Measurements from ENCODE around the gene ADAP1. TPM values are rescaled to one million over a fixed set of nuclear protein-coding genes. Genes with fewer than 3 reads are reported as not detected.
A peak's percentile ranks its signal among the peaks of the same experiment; 100 is the strongest.

Gene ADAP1
- total and polyA plus RNA-seq, 9 donors = 0.52 to 16.4 (median 3.5) TPM

DNA sequence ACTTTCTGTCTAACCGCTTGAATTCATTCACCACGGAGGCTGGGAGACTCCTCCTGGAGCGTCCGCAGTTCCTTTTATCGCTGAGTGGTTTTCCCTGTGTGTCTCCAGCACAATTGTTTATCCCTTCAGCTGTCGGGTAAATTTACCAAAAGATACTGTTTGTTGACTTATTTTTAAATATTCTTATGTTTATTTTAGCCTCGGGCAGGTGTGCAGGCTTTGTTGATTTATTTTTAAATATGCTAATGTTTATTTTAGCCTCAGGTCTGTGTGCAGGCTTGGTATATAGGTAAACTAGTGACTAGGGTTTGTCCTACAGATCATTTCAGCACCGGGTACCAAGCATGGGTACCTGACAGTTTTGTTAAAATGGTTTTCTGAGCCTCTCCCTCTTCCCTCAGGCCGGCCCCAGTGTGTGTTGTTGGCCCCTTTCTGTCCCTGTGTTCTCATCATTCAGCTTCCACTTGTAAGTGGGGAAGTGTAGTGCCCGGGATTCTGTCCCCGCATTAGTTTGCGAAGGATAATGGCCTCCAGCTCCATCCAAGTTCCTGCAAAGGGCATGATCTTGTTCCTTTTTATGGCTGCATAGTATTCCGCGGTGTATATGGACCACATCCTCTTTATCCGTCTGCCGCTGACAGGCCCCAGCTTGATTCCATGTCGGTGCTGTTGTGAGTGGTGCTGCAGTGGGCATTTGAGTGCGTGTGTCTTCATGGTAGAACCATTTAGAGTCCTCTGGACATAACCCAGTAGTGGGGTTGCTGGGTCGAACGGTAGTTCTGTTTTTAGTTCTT lies 72.8 kb downstream of the ADAP1 start:
- H3K36me3 ChIP-seq = no peaks in the 10 kb centered on the region
- H3K27ac ChIP-seq = no peak overlapping the region
- no peaks in the 10 kb centered on the region for H3K9me3 ChIP-seq
- DNase-seq = peak in 1 of 5 donors; percentile 10
- H3K4me3 ChIP-seq = no peak overlapping the region
- TF ChIP-seq EP300 (IDR thresholded peaks at IDR 0.05) (no peak), POLR2A (IDR thresholded peaks at IDR 0.05) (no peak), CTCF (IDR thresholded peaks at IDR 0.05) (no peak)
- no peaks in the 10 kb centered on the region for H3K27me3 ChIP-seq
- 89 to 91% (median 91%) methylated on average over 20 of the region's 20 CpGs for WGBS, 3 donors
- peaks cover 34% of the 10 kb centered on the region for H3K4me1 ChIP-seq (ENCODE audit: insufficient read depth)
- intact Hi-C loops (cut with DNase I) = loop anchor here in 1 of 4 donors (10.0 kb wide), 1 partner anchor 557 kb away; no protein-coding TSS in a partner anchor

GRCh38 chr7:880450-880849 lies 74.0 kb downstream of the ADAP1 start:
- TF ChIP-seq CTCF (IDR thresholded peaks at IDR 0.05) = no peak
- TF ChIP-seq EP300 (IDR thresholded peaks at IDR 0.05) = no peak
- TF ChIP-seq POLR2A (IDR thresholded peaks at IDR 0.05) = no peak
- Histone ChIP-seq H3K9me3 (no peaks in the 10 kb centered on the region), H3K27ac (no peak overlapping the region), H3K36me3 (no peaks in the 10 kb centered on the region), H3K4me3 (no peak overlapping the region), H3K4me1 (ENCODE audit: insufficient read depth) (peaks cover 37% of the 10 kb centered on the region), H3K27me3 (no peaks in the 10 kb centered on the region)
- intact Hi-C loops (cut with DNase I) = loop anchor here in 1 of 4 donors (10.0 kb wide), 1 partner anchor 556 kb away; no protein-coding TSS in a partner anchor
- 81 to 87% (median 85%) methylated on average over 15 of the region's 15 CpGs for WGBS, 3 donors
- DNase-seq = no peak

DNA sequence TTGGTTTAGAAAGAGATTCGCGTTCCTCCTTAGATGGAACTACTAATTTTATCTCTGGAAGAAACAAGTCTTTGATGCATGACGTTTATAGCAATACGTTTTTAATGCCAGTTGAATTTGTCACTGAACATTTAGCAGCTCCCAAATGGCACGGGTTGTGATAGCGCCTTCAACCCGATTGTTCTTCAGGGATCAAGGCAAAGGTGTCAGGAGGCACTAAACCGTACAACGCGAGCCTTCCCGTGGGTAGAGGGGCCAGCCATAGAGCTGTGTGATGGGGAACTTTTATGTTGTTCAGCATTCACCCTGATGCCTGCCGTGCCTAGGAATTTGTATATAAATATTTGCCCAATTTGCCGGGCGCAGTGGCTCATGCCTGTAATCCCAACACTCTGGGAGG lies 74.8 kb downstream of the ADAP1 start:
- intact Hi-C loops (cut with DNase I) = loop anchor here in 2 of 4 donors (10.0 kb wide), 3 partner anchors 95 to 555 kb away; no protein-coding TSS in a partner anchor

DNA sequence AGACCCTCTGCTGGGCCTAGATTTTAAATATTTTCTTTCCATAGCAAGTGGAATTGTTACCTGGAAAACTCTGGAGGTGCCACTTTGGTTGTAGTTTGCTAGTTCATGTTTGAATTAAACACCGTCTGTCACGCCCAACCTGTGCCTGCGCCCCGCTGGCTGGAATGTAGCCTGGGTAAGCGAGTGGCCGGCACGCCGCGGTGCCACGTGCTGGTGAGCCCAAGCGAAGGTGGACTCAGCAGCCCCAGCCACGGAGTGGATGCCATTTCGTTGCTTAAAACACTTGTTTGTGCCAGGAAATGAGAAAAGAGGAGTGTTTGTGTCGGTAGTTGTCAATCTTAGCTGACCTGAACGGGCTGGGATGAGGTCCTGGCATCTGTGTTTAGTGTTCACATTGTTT lies 75.4 kb downstream of the ADAP1 start:
- H3K36me3 ChIP-seq = no peaks in the 10 kb centered on the region
- no peak for DNase-seq
- H3K4me1 ChIP-seq (ENCODE audit: insufficient read depth) = peaks cover 35% of the 10 kb centered on the region
- no peaks in the 10 kb centered on the region for H3K9me3 ChIP-seq
- intact Hi-C loops (cut with DNase I) = loop anchor here in 2 of 4 donors (10.0 kb wide), 2 partner anchors 94 to 354 kb away; no protein-coding TSS in a partner anchor
- H3K27me3 ChIP-seq = no peaks in the 10 kb centered on the region
- no peak overlapping the region for H3K27ac ChIP-seq
- TF ChIP-seq EP300 (IDR thresholded peaks at IDR 0.05) (no peak), POLR2A (IDR thresholded peaks at IDR 0.05) (no peak), CTCF (IDR thresholded peaks at IDR 0.05) (no peak)
- WGBS, 3 donors = 88 to 91% (median 90%) methylated on average over 15 of the region's 15 CpGs
- H3K4me3 ChIP-seq = no peak overlapping the region

More for the DNA sequence above, 74.8 kb downstream of the ADAP1 start:
- no peak overlapping the region for H3K4me3 ChIP-seq
- DNase-seq = no peak
- H3K36me3 ChIP-seq = no peaks in the 10 kb centered on the region
- 76 to 82% (median 78%) methylated on average over 14 of the region's 14 CpGs for WGBS, 3 donors
- peaks cover 40% of the 10 kb centered on the region for H3K4me1 ChIP-seq (ENCODE audit: insufficient read depth)
- H3K27me3 ChIP-seq = no peaks in the 10 kb centered on the region
- H3K9me3 ChIP-seq = no peaks in the 10 kb centered on the region
- H3K27ac ChIP-seq = no peak overlapping the region
- no peak for TF ChIP-seq CTCF (IDR thresholded peaks at IDR 0.05)
- TF ChIP-seq POLR2A (IDR thresholded peaks at IDR 0.05) = no peak
- TF ChIP-seq EP300 (IDR thresholded peaks at IDR 0.05) = no peak
